Body of pancreas (tissue), 4 donors: ENCODE data around the gene DDX39B. TPM values are rescaled to one million over a fixed set of nuclear protein-coding genes. Genes with fewer than 3 reads are reported as not detected.

Source experiments
- ATAC-seq: fragments of 150-250 bp; one replicate; pipeline ENCODE4 v1.9.1; 2016
- DNase-seq, 4 donors: peaks; one replicate each; pipeline ENCODE4 v3.0.0-alpha.2; 2019
- H3K27ac ChIP-seq, 4 donors: fragments of 200-600 bp; sonication (generic); 1 replicate in 3 of 4; 2 replicates in 1 of 4; pipeline versions ENCODE4 v1.5.1 to v1.6.1; 2016 to 2019; ENCODE audit warnings: mild to moderate bottlenecking in 1 of 4, mixed read lengths in 1 of 4, moderate library complexity in 1 of 4
- H3K27me3 ChIP-seq, 2 donors: fragments of 200-600 bp; sonication (generic); one replicate each; pipeline ENCODE4 v1.6.0; 2016; ENCODE audit warnings: mild to moderate bottlenecking in 1 of 2
- H3K36me3 ChIP-seq, 2 donors: fragments of 200-600 bp; sonication (generic); replicated peaks in 1 of 2; 2 replicates each; pipeline ENCODE4 v1.5.1; 2016; ENCODE audit warnings: low read depth in 2 of 2; ENCODE audit not compliant: insufficient read depth in 1 of 2
- H3K4me1 ChIP-seq: fragments of 200-600 bp; sonication (generic); one replicate; pipeline ENCODE4 v1.6.0; 2016
- H3K4me3 ChIP-seq, 2 donors: fragments of 200-600 bp; sonication (generic); 1 replicate in 1 of 2; 2 replicates in 1 of 2; pipeline ENCODE4 v1.5.1; 2016 to 2019
- H3K9me3 ChIP-seq, 3 donors: fragments of 200-600 bp; sonication (generic); 1 replicate in 2 of 3; 2 replicates in 1 of 3; pipeline ENCODE4 v1.5.1; 2016
- CTCF ChIP-seq, 7 experiments: fragments of 450-650 bp in 4 of 7; fragments of 200-600 bp in 3 of 7; sonication (generic) in 3 of 7; IDR thresholded peaks; one replicate each; pipeline ENCODE4 v1.5.1; 2016 to 2019; ENCODE audit warnings: antibody characterized with exemption in 7 of 7
- POLR2A ChIP-seq, 3 donors: fragments of 450-650 bp; IDR thresholded peaks; one replicate each; pipeline ENCODE4 v1.6.1; 2016; ENCODE audit warnings: antibody characterized with exemption in 3 of 3, mild to moderate bottlenecking in 2 of 3
- WGBS, 2 donors: methylation state at CpG; one replicate each; pipeline ENCODE4 v1.1.5; 2017; 5-methylcytosine and 5-hydroxymethylcytosine counted together
- intact Hi-C: fragments of 100-400 bp; cut with DNase I; formaldehyde crosslinking; loops from one replicate; pipeline ENCODE4 v1.15.1; 2023
- total RNA-seq, 2 donors: library from RNA; depleted of rRNA; stranded (reverse); fragments of >200 nt; gene quantifications; one replicate each; pipeline ENCODE4 v1.1.0, GENCODE V29; 2016

Gene DDX39B
- total RNA-seq, 2 donors from 2014 or later = 132 to 260 TPM

- Histone ChIP-seq H3K36me3 (no peaks in the 10 kb centered on the region), H3K4me1 (peaks cover 40% of the 10 kb centered on the region), H3K4me3 (peak overlapping the region; percentile 48 to 57), H3K27me3 (no peaks in the 10 kb centered on the region), H3K27ac (peak overlapping the region in 3 of 4 donors; percentile 56 to 73 (median 62)), H3K9me3 (no peaks in the 10 kb centered on the region)
- TF ChIP-seq CTCF (IDR thresholded peaks at IDR 0.05) = no peak
- TF ChIP-seq POLR2A (IDR thresholded peaks at IDR 0.05) = no peak
- peak; percentile 5 for ATAC-seq
- peak in 1 of 4 donors; percentile 25 for DNase-seq
- intact Hi-C loops = no loop called here
- 16 to 25% methylated on average over 13 to 21 of the region's 21 CpGs for WGBS, 2 donors
These were observed 39.8 kb upstream of the DDX39B start for GRCh38 chr6:31581434-31582229.

- intact Hi-C loops = no loop called here
- H3K9me3 ChIP-seq = no peaks in the 10 kb centered on the region
- H3K27ac ChIP-seq = peak overlapping the region in 3 of 4 donors; percentile 56 to 73 (median 62)
- 0% methylated on average over 22 to 48 of the region's 62 CpGs for WGBS, 2 donors
- DNase-seq (peak; percentile 86 to 90 (median 88)), ATAC-seq (peak; percentile 92)
- TF ChIP-seq POLR2A (IDR thresholded peaks at IDR 0.05) (peak in 2 of 3 donors; percentile 64 to 65), CTCF (IDR thresholded peaks at IDR 0.05) (peak; percentile 88 to 97 (median 94))
- no peaks in the 10 kb centered on the region for H3K36me3 ChIP-seq
- H3K27me3 ChIP-seq = no peaks in the 10 kb centered on the region
- peak overlapping the region; percentile 48 to 57 for H3K4me3 ChIP-seq
- peaks cover 40% of the 10 kb centered on the region for H3K4me1 ChIP-seq
These were observed 39.1 kb upstream of the DDX39B start for GRCh38 chr6:31580807-31581433.

GRCh38 chr6:31580438-31580740 is 38.6 kb upstream of the DDX39B start:
- peak overlapping the region in 1 of 2 donors; percentile 48 for H3K4me3 ChIP-seq
- DNase-seq (no peak), ATAC-seq (no peak)
- intact Hi-C loops = no loop called here
- WGBS, 2 donors = 29 to 38% methylated on average over 11 of the region's 11 CpGs
- TF ChIP-seq POLR2A (IDR thresholded peaks at IDR 0.05) = no peak
- no peak for TF ChIP-seq CTCF (IDR thresholded peaks at IDR 0.05)
- peaks cover 40% of the 10 kb centered on the region for H3K4me1 ChIP-seq
- H3K27ac ChIP-seq = peak overlapping the region in 3 of 4 donors; percentile 56 to 73 (median 62)
- H3K27me3 ChIP-seq = no peaks in the 10 kb centered on the region
- no peaks in the 10 kb centered on the region for H3K9me3 ChIP-seq
- no peaks in the 10 kb centered on the region for H3K36me3 ChIP-seq

GRCh38 chr6:31579546-31580437 is 38.0 kb upstream of the DDX39B start:
- DNase-seq (no peak), ATAC-seq (no peak)
- Histone ChIP-seq H3K27ac (peak overlapping the region in 1 of 4 donors; percentile 70), H3K27me3 (no peaks in the 10 kb centered on the region), H3K4me1 (peaks cover 40% of the 10 kb centered on the region), H3K4me3 (no peak overlapping the region), H3K9me3 (no peaks in the 10 kb centered on the region), H3K36me3 (no peaks in the 10 kb centered on the region)
- TF ChIP-seq CTCF (IDR thresholded peaks at IDR 0.05) (no peak), POLR2A (IDR thresholded peaks at IDR 0.05) (no peak)
- WGBS, 2 donors = 86 to 87% methylated on average over 8 of the region's 8 CpGs
- intact Hi-C loops = no loop called here
